ENCODE measurements around the gene CD96.

- TF ChIP-seq TAF1 (IDR thresholded peaks at IDR 0.05; ENCODE audit: low read depth) (no peak), EP300 (IDR thresholded peaks at IDR 0.05; ENCODE audit: borderline replicate concordance) (no peak), CREB1 (IDR thresholded peaks at IDR 0.05; ENCODE audit: low read depth) (no peak), YY1 (IDR thresholded peaks at IDR 0.05; ENCODE audit: low read depth) (no peak), TEAD4 (IDR thresholded peaks at IDR 0.05) (no peak), CEBPB (IDR thresholded peaks at IDR 0.05) (no peak), RAD21 (IDR thresholded peaks at IDR 0.05; ENCODE audit: low read depth) (no peak)
- TF ChIP-seq, protein P1, sequence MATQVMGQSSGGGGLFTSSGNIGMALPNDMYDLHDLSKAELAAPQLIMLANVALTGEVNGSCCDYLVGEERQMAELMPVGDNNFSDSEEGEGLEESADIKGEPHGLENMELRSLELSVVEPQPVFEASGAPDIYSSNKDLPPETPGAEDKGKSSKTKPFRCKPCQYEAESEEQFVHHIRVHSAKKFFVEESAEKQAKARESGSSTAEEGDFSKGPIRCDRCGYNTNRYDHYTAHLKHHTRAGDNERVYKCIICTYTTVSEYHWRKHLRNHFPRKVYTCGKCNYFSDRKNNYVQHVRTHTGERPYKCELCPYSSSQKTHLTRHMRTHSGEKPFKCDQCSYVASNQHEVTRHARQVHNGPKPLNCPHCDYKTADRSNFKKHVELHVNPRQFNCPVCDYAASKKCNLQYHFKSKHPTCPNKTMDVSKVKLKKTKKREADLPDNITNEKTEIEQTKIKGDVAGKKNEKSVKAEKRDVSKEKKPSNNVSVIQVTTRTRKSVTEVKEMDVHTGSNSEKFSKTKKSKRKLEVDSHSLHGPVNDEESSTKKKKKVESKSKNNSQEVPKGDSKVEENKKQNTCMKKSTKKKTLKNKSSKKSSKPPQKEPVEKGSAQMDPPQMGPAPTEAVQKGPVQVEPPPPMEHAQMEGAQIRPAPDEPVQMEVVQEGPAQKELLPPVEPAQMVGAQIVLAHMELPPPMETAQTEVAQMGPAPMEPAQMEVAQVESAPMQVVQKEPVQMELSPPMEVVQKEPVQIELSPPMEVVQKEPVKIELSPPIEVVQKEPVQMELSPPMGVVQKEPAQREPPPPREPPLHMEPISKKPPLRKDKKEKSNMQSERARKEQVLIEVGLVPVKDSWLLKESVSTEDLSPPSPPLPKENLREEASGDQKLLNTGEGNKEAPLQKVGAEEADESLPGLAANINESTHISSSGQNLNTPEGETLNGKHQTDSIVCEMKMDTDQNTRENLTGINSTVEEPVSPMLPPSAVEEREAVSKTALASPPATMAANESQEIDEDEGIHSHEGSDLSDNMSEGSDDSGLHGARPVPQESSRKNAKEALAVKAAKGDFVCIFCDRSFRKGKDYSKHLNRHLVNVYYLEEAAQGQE (IDR thresholded peaks at IDR 0.05; ENCODE audit: low read depth): no peak
Measured at GRCh38 chr3:111650378-111651275, 108.6 kb downstream of the CD96 start.
